Forelimb muscle (tissue), 1 donor: Measurements from ENCODE around the gene TAGLN3. TPM values are rescaled to one million over a fixed set of nuclear protein-coding genes. Genes with fewer than 3 reads are reported as not detected.

Source experiments
- DNase-seq: peaks from one replicate; pipeline ENCODE4 v3.0.0-alpha.2; 2013; ENCODE audit warnings: low read depth
- polyA plus RNA-seq: library from polyadenylated mRNA; unstranded; fragments of 120-200 nt; gene quantifications from one replicate; pipeline ENCODE4 v1.2.1, GENCODE V29; 2013; ENCODE audit not compliant: insufficient read length

Gene TAGLN3
- polyA plus RNA-seq: 3.4 TPM

DNA sequence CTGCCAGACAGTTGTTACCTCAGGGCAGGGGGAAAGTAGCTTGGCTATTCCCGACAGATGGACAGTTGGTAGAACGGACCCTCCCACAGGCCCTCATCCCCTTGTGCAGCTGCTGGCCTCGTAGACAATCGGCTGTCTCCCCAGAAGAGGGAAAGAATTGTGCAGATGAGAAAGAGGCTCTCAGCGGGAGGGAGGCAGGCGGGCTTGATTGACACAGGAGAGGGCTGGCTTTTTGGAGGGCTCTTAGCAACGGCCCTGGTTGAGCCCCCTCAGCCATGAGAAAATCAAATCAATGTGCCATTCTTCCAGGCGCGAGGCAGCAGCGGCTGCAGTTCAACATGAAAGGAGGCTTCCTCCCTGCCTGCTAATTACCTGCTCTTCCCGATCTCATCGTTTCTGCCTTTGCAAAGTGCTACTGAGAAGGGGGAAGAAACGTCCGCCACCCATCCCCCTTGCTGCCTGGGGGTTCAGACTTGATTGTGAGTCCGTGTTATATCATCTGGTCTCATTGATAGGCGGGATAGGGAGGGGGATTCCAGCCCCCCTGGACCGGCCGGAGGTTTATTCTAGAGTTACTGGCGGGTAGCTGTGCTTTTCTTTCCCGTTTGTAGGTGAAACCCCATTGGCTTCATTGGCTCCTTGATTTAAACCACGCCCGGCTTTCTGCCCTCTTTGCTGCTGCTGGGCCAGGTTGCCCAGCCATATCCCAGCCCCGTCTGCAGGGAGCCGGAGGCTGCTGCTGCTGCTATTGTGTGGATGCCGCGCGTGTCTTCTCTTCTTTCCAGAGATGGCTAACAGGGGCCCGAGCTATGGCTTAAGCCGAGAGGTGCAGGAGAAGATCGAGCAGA, at the start of gene TAGLN3:
TSS of gene TAGLN3 (plus strand) at position 287 of the 848 bp plus-strand sequence. CDS start at position 788, 501 bp downstream.
- no peak for DNase-seq

DNA sequence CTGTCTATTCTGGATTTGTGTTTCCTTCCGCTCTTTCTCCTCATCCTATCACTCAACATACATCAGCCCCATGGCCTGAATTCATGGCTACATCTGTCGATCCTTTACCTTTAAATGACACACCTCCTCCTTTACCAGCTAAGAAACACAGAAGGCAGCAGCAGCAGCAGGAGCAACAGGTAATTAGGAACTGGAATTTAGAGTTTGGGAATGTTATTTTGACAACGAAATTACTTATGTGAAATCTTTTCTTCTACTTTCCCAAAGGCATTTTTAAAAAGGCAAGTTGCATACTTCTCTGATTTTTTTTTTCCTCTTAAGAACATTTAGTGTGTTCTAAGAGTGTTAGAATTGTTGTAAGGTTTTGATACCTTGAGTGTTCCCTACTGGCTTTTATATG, 49.0 kb upstream of the TAGLN3 start:
- DNase-seq: no peak

DNA sequence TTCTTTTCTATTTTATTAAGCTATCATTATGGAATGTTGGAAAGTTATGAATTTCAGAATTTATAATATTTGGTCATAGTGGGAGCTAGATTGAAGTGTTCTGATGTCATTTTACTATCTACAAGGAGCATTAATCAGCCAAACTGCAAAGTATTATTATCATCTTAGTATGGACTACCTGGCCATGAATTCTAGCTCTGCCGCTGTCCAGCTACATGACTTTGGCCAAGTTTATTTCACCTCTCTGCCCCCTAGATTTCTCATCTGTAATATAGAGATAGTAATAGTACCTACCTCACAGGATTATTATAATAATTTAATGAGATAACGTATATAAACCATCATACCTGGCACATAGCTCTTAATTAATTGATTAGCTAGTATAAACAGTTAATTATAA, 47.7 kb upstream of the TAGLN3 start:
- no peak for DNase-seq

GRCh38 chr3:111952086-111952485, 46.6 kb upstream of the TAGLN3 start:
- no peak for DNase-seq

- DNase-seq: no peak
Observed at GRCh38 chr3:111952866-111953450, 45.8 kb upstream of the TAGLN3 start.

- DNase-seq: no peak
Observed at GRCh38 chr3:111954228-111954990, 44.3 kb upstream of the TAGLN3 start.

DNA sequence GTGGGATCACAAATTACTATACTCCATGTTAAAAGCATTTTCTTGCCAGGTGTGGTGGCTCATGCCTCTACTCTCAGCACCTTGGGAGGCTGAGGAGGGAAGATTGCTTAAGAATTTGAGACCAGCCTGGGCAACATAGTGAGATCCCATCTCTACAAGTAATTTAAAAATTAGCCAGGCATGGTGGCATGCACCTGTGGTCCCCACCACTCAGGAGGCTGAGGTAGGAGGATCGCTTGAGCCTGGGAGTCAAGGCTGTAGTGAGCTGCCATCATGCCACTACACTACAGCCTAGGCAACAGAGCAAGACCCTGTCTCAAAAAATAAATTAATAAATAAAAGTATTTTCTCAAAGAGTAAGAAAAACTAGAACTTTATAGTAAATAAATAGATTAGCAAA, 42.8 kb upstream of the TAGLN3 start:
- no peak for DNase-seq

DNA sequence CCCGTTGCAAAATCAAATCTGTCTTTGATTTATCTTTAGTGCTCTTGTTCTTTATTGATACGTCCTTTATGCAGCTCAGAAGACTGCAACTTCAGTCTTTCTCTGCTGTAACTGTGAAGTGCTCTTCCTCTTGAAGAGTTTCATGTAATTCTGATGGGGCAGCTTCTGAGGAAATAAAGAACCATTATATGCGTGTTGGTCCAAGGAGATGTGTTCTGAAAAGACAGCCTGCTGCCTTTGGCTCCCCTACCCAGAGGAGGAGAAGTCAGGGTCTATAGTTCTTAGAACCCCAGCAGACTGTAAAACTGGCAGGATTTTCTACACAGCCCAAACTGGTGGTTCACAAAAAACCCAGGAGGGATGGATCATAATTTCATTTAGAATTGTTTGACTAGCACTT, 42.3 kb upstream of the TAGLN3 start:
- no peak for DNase-seq

- no peak for DNase-seq
Observed at GRCh38 chr3:111956995-111957734, 41.6 kb upstream of the TAGLN3 start.

GRCh38 chr3:111961461-111962164, 37.1 kb upstream of the TAGLN3 start:
- no peak for DNase-seq

GRCh38 chr3:111963424-111963823, 35.3 kb upstream of the TAGLN3 start:
- no peak for DNase-seq

GRCh38 chr3:111965484-111965883, 33.2 kb upstream of the TAGLN3 start:
- no peak for DNase-seq

- DNase-seq: no peak
Observed at GRCh38 chr3:111967068-111967467, 31.7 kb upstream of the TAGLN3 start.

GRCh38 chr3:111967651-111968274, 31.0 kb upstream of the TAGLN3 start:
- DNase-seq: peak; percentile 54

- no peak for DNase-seq
Observed at GRCh38 chr3:111968319-111969054, 30.2 kb upstream of the TAGLN3 start.

GRCh38 chr3:111970376-111970775, 28.3 kb upstream of the TAGLN3 start:
- no peak for DNase-seq

- no peak for DNase-seq
Observed at GRCh38 chr3:111971533-111972130, 27.1 kb upstream of the TAGLN3 start.

GRCh38 chr3:111972891-111973290, 25.8 kb upstream of the TAGLN3 start:
- no peak for DNase-seq

DNA sequence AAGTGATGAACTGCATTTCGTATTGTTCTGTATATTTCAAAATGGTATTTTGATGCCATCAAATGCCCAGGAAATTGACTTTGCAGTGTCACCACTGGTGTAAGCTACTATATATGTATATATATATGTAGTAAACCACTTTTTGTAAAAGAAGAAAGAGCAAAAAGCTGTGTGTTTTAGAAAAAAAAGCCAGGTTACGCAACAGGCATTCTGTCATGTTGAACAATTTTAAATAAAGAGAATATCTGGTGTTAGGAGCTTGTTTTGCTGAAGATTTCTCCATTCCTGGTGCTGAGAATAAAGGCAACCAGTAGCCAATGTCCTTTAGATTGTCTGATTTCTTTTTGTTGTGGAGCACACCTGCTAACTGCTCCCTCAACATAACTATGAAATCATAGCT, 23.6 kb upstream of the TAGLN3 start:
- DNase-seq: no peak

DNA sequence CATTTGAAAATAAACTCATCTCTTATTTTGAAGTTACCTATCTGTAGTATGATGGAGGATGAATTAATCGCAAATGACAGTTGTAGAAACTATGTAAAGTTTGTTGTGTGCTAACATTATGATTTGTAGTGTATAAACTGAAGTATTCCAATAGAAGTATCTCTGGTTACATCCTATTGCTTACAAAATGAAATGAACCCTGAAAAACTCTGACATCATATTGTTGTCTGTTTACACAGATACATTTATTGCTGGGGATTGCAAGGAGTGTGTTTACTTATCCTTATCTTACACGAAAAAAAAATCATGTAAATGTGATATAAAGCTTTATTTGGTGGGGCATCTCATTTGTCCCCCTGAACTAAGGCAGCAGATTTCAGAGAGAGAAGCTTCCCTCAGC, 22.5 kb upstream of the TAGLN3 start:
- no peak for DNase-seq
